GM12865 (cell line): ENCODE results near the gene FGD5.

Experiments
- DNase-seq: peaks from one replicate; pipeline ENCODE4 v3.0.0; 2010; ENCODE audit warnings: low read depth
- H3K4me3 ChIP-seq: 2 replicates; pipeline ENCODE4 v1.5.1; 2011; ENCODE audit warnings: mild to moderate bottlenecking, low read depth, low read length, control low read depth
- CTCF ChIP-seq: IDR thresholded peaks from 2 replicates; pipeline ENCODE4 v1.5.1; 2011; ENCODE audit warnings: low read length, control low read depth, low read depth, inconsistent platforms; ENCODE audit not compliant: insufficient read depth; ENCODE audit errors: missing control alignments

The FGD5 gene

GRCh38 chr3:14889205-14889604 is 70.4 kb downstream of the FGD5 start:
- DNase-seq: no peak
- TF ChIP-seq CTCF: no peak
- no peak overlapping the region for H3K4me3 ChIP-seq

- no peak for DNase-seq
- no peak for TF ChIP-seq CTCF
- no peak overlapping the region for H3K4me3 ChIP-seq
Measured at GRCh38 chr3:14889943-14890342, 71.2 kb downstream of the FGD5 start.

GRCh38 chr3:14890476-14890875 is 71.7 kb downstream of the FGD5 start:
- DNase-seq: peak; percentile 24
- no peak overlapping the region for H3K4me3 ChIP-seq
- no peak for TF ChIP-seq CTCF

- H3K4me3 ChIP-seq: no peak overlapping the region
- DNase-seq: no peak
- no peak for TF ChIP-seq CTCF
Measured at GRCh38 chr3:14891135-14892132, 72.7 kb downstream of the FGD5 start.

- DNase-seq: no peak
- H3K4me3 ChIP-seq: no peak overlapping the region
- TF ChIP-seq CTCF: no peak
Measured at GRCh38 chr3:14892226-14892625, 73.5 kb downstream of the FGD5 start.

GRCh38 chr3:14894085-14894484 is 75.3 kb downstream of the FGD5 start:
- H3K4me3 ChIP-seq: no peak overlapping the region
- no peak for DNase-seq
- TF ChIP-seq CTCF: no peak
